H1 (cell line): Measurements from ENCODE around the gene LGALS12. TPM values are rescaled to one million over a fixed set of nuclear protein-coding genes. Genes with fewer than 3 reads are reported as not detected.

Experiments
- CTCF ChIA-PET: fragments of 300-600 bp; sonication (Branson Sonifier 250); formaldehyde crosslinking; loops from one replicate; lab custom pipeline; 2021; ENCODE audit not compliant: partially characterized antibody; lab: Charles Lee
- POLR2A ChIA-PET: fragments of 300-600 bp; sonication (Branson Sonifier 250); formaldehyde crosslinking; loops from one replicate; lab custom pipeline; 2021; ENCODE audit warnings: inconsistent platforms; ENCODE audit not compliant: partially characterized antibody; lab: Charles Lee
- DNase-seq, 2 experiments: peaks; one replicate each; pipeline versions ENCODE4 v3.0.0 to v3.0.0-alpha.2; 2010 to 2022; ENCODE audit warnings: low spot score in 2 of 2, low read depth in 1 of 2, mixed read lengths in 1 of 2
- FAIRE-seq: peaks from 2 replicates; lab custom pipeline; 2011; peaks lifted over from hg19 to GRCh38; lab: Jason Lieb, UNC
- H2AFZ ChIP-seq: 2 replicates; pipeline ENCODE4 v1.8.1; 2012; ENCODE audit warnings: low read length, inconsistent platforms
- H2AK5ac ChIP-seq: 2 replicates; pipeline ENCODE4 v1.6.1; 2013; ENCODE audit warnings: low read depth, low read length
- H2BK120ac ChIP-seq: replicated peaks from 2 replicates; pipeline ENCODE3; 2013; ENCODE audit warnings: low read depth, low read length, inconsistent platforms
- H2BK12ac ChIP-seq: 2 replicates; pipeline ENCODE4 v1.6.1; 2013; ENCODE audit warnings: low read depth, low read length
- H2BK15ac ChIP-seq: 2 replicates; pipeline ENCODE4 v1.6.1; 2013; ENCODE audit warnings: low read length
- H2BK20ac ChIP-seq: 2 replicates; pipeline ENCODE4 v1.6.1; 2013; ENCODE audit warnings: low read length
- H2BK5ac ChIP-seq: 2 replicates; pipeline ENCODE4 v1.6.1; 2013; ENCODE audit warnings: low read depth, low read length
- H3K14ac ChIP-seq: 2 replicates; pipeline ENCODE4 v1.6.1; 2013; ENCODE audit warnings: inconsistent platforms; ENCODE audit not compliant: insufficient read length
- H3K18ac ChIP-seq: 2 replicates; pipeline ENCODE4 v1.6.1; 2013; ENCODE audit warnings: low read length; ENCODE audit errors: extremely low read depth
- H3K23ac ChIP-seq: 2 replicates; pipeline ENCODE4 v1.6.1; 2013; ENCODE audit warnings: inconsistent platforms; ENCODE audit not compliant: insufficient read length
- H3K23me2 ChIP-seq: 2 replicates; pipeline ENCODE4 v1.6.1; 2013; ENCODE audit warnings: low read depth, low read length
- H3K27ac ChIP-seq: 2 replicates; pipeline ENCODE4 v1.6.1; 2011; ENCODE audit warnings: low read depth, low read length, inconsistent platforms
- H3K27me3 ChIP-seq, 4 experiments: replicated peaks in 1 of 4; 1 replicate in 1 of 4; 2 replicates in 3 of 4; pipeline versions ENCODE4 v1.6.1 to v1.8.1; 2011 to 2013; ENCODE audit warnings: low read length in 3 of 4, mild to moderate bottlenecking in 3 of 4, inconsistent platforms in 2 of 4, mixed read lengths in 2 of 4, moderate library complexity in 1 of 4; ENCODE audit not compliant: control insufficient read depth in 3 of 4, insufficient read depth in 3 of 4; ENCODE audit errors: extremely low read depth in 1 of 4
- H3K36me3 ChIP-seq, 4 experiments: 2 replicates each; pipeline versions ENCODE4 v1.6.1 to v1.8.1; 2011 to 2013; ENCODE audit warnings: mild to moderate bottlenecking in 4 of 4, low read length in 3 of 4, moderate library complexity in 2 of 4, control low read depth in 1 of 4, inconsistent platforms in 1 of 4; ENCODE audit not compliant: insufficient read depth in 4 of 4, control insufficient read depth in 2 of 4
- H3K4ac ChIP-seq: replicated peaks from 2 replicates; pipeline ENCODE3; 2013; ENCODE audit warnings: low read length, low read depth, mixed read lengths, inconsistent platforms; ENCODE audit not compliant: insufficient read length
- H3K4me1 ChIP-seq, 4 experiments: replicated peaks in 1 of 4; 1 replicate in 1 of 4; 2 replicates in 3 of 4; pipeline versions ENCODE4 v1.6.1 to v1.8.1; 2011 to 2013; ENCODE audit warnings: low read length in 3 of 4, inconsistent platforms in 2 of 4, mixed read lengths in 1 of 4; ENCODE audit not compliant: insufficient read depth in 4 of 4, control insufficient read depth in 3 of 4
- H3K4me2 ChIP-seq, 2 experiments: 2 replicates each; pipeline versions ENCODE4 v1.6.1 to v1.8.1; 2011 to 2013; ENCODE audit warnings: low read depth in 2 of 2, low read length in 2 of 2, control low read depth in 1 of 2, inconsistent platforms in 1 of 2, mild to moderate bottlenecking in 1 of 2; ENCODE audit not compliant: insufficient read depth in 1 of 2
- H3K4me3 ChIP-seq, 4 experiments: fragments of 200-600, 300-600 bp in 1 of 4; sonication (generic), shearing (Covaris generic), sonication (Bioruptor Twin) in 1 of 4; 2 replicates each; pipeline versions ENCODE4 v1.5.1 to v1.8.1; 2011 to 2016; ENCODE audit warnings: low read length in 4 of 4, low read depth in 3 of 4, control low read depth in 2 of 4, inconsistent platforms in 2 of 4, mild to moderate bottlenecking in 2 of 4, mixed read lengths in 1 of 4, moderate library complexity in 1 of 4; ENCODE audit not compliant: insufficient read depth in 2 of 4; ENCODE audit errors: extremely low read depth in 1 of 4
- H3K56ac ChIP-seq: replicated peaks from 2 replicates; pipeline ENCODE3; 2013; ENCODE audit warnings: low read depth, mild to moderate bottlenecking, mixed read lengths, low read length, inconsistent platforms; ENCODE audit not compliant: insufficient read length
- H3K79me1 ChIP-seq: 2 replicates; pipeline ENCODE4 v1.6.1; 2013; ENCODE audit warnings: low read depth, low read length, control low read depth
- H3K79me2 ChIP-seq, 2 experiments: 2 replicates each; pipeline versions ENCODE4 v1.6.1 to v1.8.1; 2012 to 2013; ENCODE audit warnings: low read length in 2 of 2, mild to moderate bottlenecking in 2 of 2, inconsistent platforms in 1 of 2; ENCODE audit not compliant: insufficient read depth in 2 of 2, control insufficient read depth in 1 of 2
- H3K9ac ChIP-seq, 4 experiments: replicated peaks in 1 of 4; 1 replicate in 1 of 4; 2 replicates in 3 of 4; pipeline versions ENCODE4 v1.6.1 to v1.8.1; 2011 to 2013; ENCODE audit warnings: low read depth in 3 of 4, low read length in 3 of 4, control low read depth in 2 of 4, mild to moderate bottlenecking in 2 of 4, moderate library complexity in 2 of 4, inconsistent platforms in 1 of 4; ENCODE audit errors: extremely low read depth in 1 of 4
- H3K9me3 ChIP-seq, 2 experiments: 2 replicates each; pipeline versions ENCODE4 v1.6.1 to v1.8.1; 2012 to 2013; ENCODE audit warnings: mild to moderate bottlenecking in 2 of 2, moderate library complexity in 2 of 2, control low read depth in 1 of 2, inconsistent platforms in 1 of 2, low read depth in 1 of 2, low read length in 1 of 2, mixed read lengths in 1 of 2; ENCODE audit not compliant: insufficient read depth in 2 of 2
- H4K20me1 ChIP-seq, 2 experiments: replicated peaks in 1 of 2; 2 replicates each; pipeline versions ENCODE3 to v1.8.1; 2011 to 2013; ENCODE audit warnings: inconsistent platforms in 2 of 2, low read length in 2 of 2, mild to moderate bottlenecking in 1 of 2; ENCODE audit not compliant: insufficient read depth in 2 of 2, control insufficient read depth in 1 of 2
- H4K5ac ChIP-seq: 2 replicates; pipeline ENCODE4 v1.6.1; 2013; ENCODE audit warnings: low read length, low read depth, mixed read lengths, inconsistent platforms; ENCODE audit not compliant: insufficient read length
- H4K8ac ChIP-seq: 2 replicates; pipeline ENCODE4 v1.8.0; 2013; ENCODE audit warnings: mild to moderate bottlenecking, moderate library complexity, low read length, inconsistent platforms; ENCODE audit not compliant: insufficient read depth; ENCODE audit errors: extremely low read depth
- H4K91ac ChIP-seq: replicated peaks from 2 replicates; pipeline ENCODE3; 2013; ENCODE audit warnings: low read length, mixed read lengths, inconsistent platforms; ENCODE audit not compliant: insufficient read length
- ASH2L ChIP-seq: fragments of 200-600, 300-600 bp; sonication (generic); IDR thresholded peaks from one replicate; pipeline ENCODE4 v1.7.1; 2017; ENCODE audit warnings: low read length
- CHD1 ChIP-seq: IDR thresholded peaks from 2 replicates; pipeline ENCODE4 v1.6.1; 2012; ENCODE audit warnings: low read depth, low read length, improper control_type of control experiment
- RBBP5 ChIP-seq: IDR thresholded peaks from 2 replicates; pipeline ENCODE4 v1.7.1; 2012; ENCODE audit warnings: low read depth, mild to moderate bottlenecking, inconsistent platforms, low read length, moderate library complexity, borderline replicate concordance
- TAF7 ChIP-seq: optimal IDR thresholded peaks from 2 replicates; pipeline ENCODE3; 2011; ENCODE audit warnings: low read depth, mild to moderate bottlenecking, inconsistent platforms, low read length, moderate library complexity, borderline replicate concordance
- ZNF274 ChIP-seq: IDR thresholded peaks from 2 replicates; pipeline ENCODE4 v1.7.0; 2012; ENCODE audit warnings: low read length, borderline replicate concordance; ENCODE audit errors: extremely low read depth
- WGBS, 2 experiments: shearing (Covaris generic) in 1 of 2; methylation state at CpG; one replicate each; pipeline versions ENCODE4 v1.1.6 to v1.1.7; 2013 to 2015; ENCODE audit warnings: low lambda C conversion rate in 2 of 2, mixed read lengths in 2 of 2, inconsistent platforms in 1 of 2, low coverage in 1 of 2, missing lambda C conversion rate in 1 of 2; ENCODE audit not compliant: insufficient replicate concordance in 2 of 2, insufficient coverage in 1 of 2, insufficient read length in 1 of 2; ENCODE audit errors: extremely low coverage in 1 of 2, missing lambda C conversion rate in 1 of 2; 5-methylcytosine and 5-hydroxymethylcytosine counted together
- polyA plus RNA-seq, 7 experiments: library from polyadenylated mRNA; depleted of rRNA in 3 of 7; stranded (reverse) in 5 of 7; unstranded in 2 of 7; fragments of >200 nt in 5 of 7; fragments of 200-250 nt in 2 of 7; gene quantifications; 1 replicate in 5 of 7; 2 replicates in 1 of 7; 4 replicates in 1 of 7; pipeline versions ENCODE4 v1.2.1 to v1.2.3, GENCODE V29; 2011 to 2013; ENCODE audit warnings: missing spikeins in 2 of 7, mixed read lengths in 2 of 7
- total RNA-seq: library from RNA; stranded (reverse); fragmentation: NEBNext Ultra II Directional; extraction: Animal tissue kit (Norgen Biotek cat#: 25700); gene quantifications from 2 replicates; pipeline ENCODE4 v1.2.1, GENCODE V29; 2021

The LGALS12 gene
- total and polyA plus RNA-seq, 2 of the 8 experiments (the other 6 are each of a cell fraction or from before 2014, with no cell fraction given): 1.6 to 2.9 TPM

GRCh38 chr11:63491240-63491587 is 14.7 kb upstream of the LGALS12 start:
- peak overlapping the region; percentile 8 for H4K91ac ChIP-seq
- no peaks in the 10 kb centered on the region for H4K20me1 ChIP-seq
- peak overlapping the region; percentile 93 for H4K8ac ChIP-seq
- peak overlapping the region; percentile 47 for H3K56ac ChIP-seq
- ChIA-PET POLR2A (interaction anchor here (0.6 to 2.8 kb wide), 7 partner anchors 8 to 118 kb away, joined by 3 to 10 read pairs (median 3); no protein-coding TSS in a partner anchor), CTCF (interaction anchor here (1.5 to 5.4 kb wide), 3 partner anchors 12 to 57 kb away, joined by 4 to 63 read pairs (median 54); partner anchors contain the start of gene LGALS12)
- peaks cover 6 to 10% (median 9%) of the 10 kb centered on the region in 4 experiments; a peak in 5 of 7 replicates for H3K4me1 ChIP-seq
- no peak overlapping the region for H2BK120ac ChIP-seq
- H3K23me2 ChIP-seq: peaks cover 7% of the 10 kb centered on the region; the same call in 1 of the 2 replicates
- peak overlapping the region; percentile 96 for H3K18ac ChIP-seq
- TF ChIP-seq TAF7 (peak; percentile 71), CHD1 (no peak), ASH2L (peak; percentile 7), RBBP5 (peak; percentile 10; the same call in 1 of the 2 replicates), ZNF274 (no peak)
- no peak overlapping the region for H3K14ac ChIP-seq
- peak overlapping the region; percentile 62 to 74 for H3K4me2 ChIP-seq
- H2BK20ac ChIP-seq: no peak overlapping the region
- H2BK12ac ChIP-seq: peak overlapping the region; percentile 61; the same call in 1 of the 2 replicates
- H3K4me3 ChIP-seq: peak overlapping the region; percentile 53 to 69 (median 61)
- DNase-seq (no peak), FAIRE-seq (no peak)
- H3K36me3 ChIP-seq: peaks cover 0 to 5% (median 0%) of the 10 kb centered on the region in 4 experiments; a peak in 2 of 8 replicates
- no peaks in the 10 kb centered on the region for H3K79me1 ChIP-seq
- peak overlapping the region; percentile 67 for H4K5ac ChIP-seq
- H2BK5ac ChIP-seq: peak overlapping the region; percentile 29; the same call in 1 of the 2 replicates
- peak overlapping the region; percentile 36 to 70 (median 54); a peak in 6 of 7 replicates for H3K9ac ChIP-seq
- H3K4ac ChIP-seq: no peak overlapping the region
- no peak overlapping the region for H2AK5ac ChIP-seq
- peaks cover 3 to 9% of the 10 kb centered on the region in 2 experiments; a peak in 2 of 4 replicates for H3K9me3 ChIP-seq
- 3% methylated on average over 13 of the region's 13 CpGs; no CpG with 5 or more reads in 1 of the 2 experiments for WGBS, 2 experiments
- H3K79me2 ChIP-seq: no peaks in the 10 kb centered on the region
- 0 out of 2 replicates have a peak overlapping the region, but pooled peaks have one; percentile 23 for H3K27ac ChIP-seq
- no peak overlapping the region for H3K23ac ChIP-seq
- H3K27me3 ChIP-seq: no peaks in the 10 kb centered on the region; a peak in 1 of 7 replicates
- H2AFZ ChIP-seq: no peak overlapping the region
- H2BK15ac ChIP-seq: no peak overlapping the region
